Stomach (tissue), 9 donors: ENCODE data around the gene SCARB1. TPM values are rescaled to one million over a fixed set of nuclear protein-coding genes. Genes with fewer than 3 reads are reported as not detected.
"Not testable (repeated sequence)": the region's sequence is repeated elsewhere in the genome, so short reads cannot be mapped to it uniquely, and the experiment has no call there.

ENCODE experiments used
- DNase-seq, 2 donors: peaks; one replicate each; pipeline versions ENCODE4 v3.0.0 to v3.0.0-alpha.2; 2013 to 2019
- H3K27ac ChIP-seq, 5 donors: fragments of 200-600 bp in 4 of 5; sonication (generic) in 4 of 5; one replicate each; pipeline ENCODE4 v1.5.1; 2013 to 2019; ENCODE audit warnings: mild to moderate bottlenecking in 1 of 5, moderate library complexity in 1 of 5
- H3K27me3 ChIP-seq, 3 donors: fragments of 200-600 bp; sonication (generic); one replicate each; pipeline ENCODE4 v1.5.1; 2017 to 2019; ENCODE audit warnings: mixed run types in 1 of 3
- H3K36me3 ChIP-seq, 4 donors: fragments of 200-600 bp; sonication (generic); 1 replicate in 3 of 4; 2 replicates in 1 of 4; pipeline ENCODE4 v1.5.1; 2016 to 2019
- H3K4me1 ChIP-seq, 4 donors: fragments of 200-600 bp; sonication (generic); one replicate each; pipeline ENCODE4 v1.5.1; 2016 to 2019
- H3K4me3 ChIP-seq, 4 donors: fragments of 200-600 bp; sonication (generic) in 3 of 4; one replicate each; pipeline ENCODE4 v1.5.1; 2016 to 2019; ENCODE audit warnings: mild to moderate bottlenecking in 1 of 4
- H3K9me3 ChIP-seq, 4 donors: fragments of 200-600 bp; sonication (generic); one replicate each; pipeline ENCODE4 v1.5.1; 2016 to 2019
- EP300 ChIP-seq: sonication (generic); formaldehyde crosslinking; IDR thresholded peaks from one replicate; pipeline ENCODE4 v1.6.1; 2017; ENCODE audit warnings: antibody characterized with exemption
- POLR2A ChIP-seq, 4 donors: fragments of 450-650 bp; IDR thresholded peaks; one replicate each; pipeline ENCODE4 v1.6.1; 2016; ENCODE audit warnings: antibody characterized with exemption in 4 of 4, control low read depth in 2 of 4, mild to moderate bottlenecking in 1 of 4, moderate library complexity in 1 of 4
- POLR2AphosphoS5 ChIP-seq, 3 donors: sonication (generic); formaldehyde crosslinking; IDR thresholded peaks; one replicate each; pipeline ENCODE4 v1.6.1; 2016; ENCODE audit warnings: antibody characterized with exemption in 3 of 3
- WGBS, 5 donors: extraction: QIAGEN DNeasy Blood & Tissue Kit in 3 of 5; methylation state at CpG; one replicate each; pipeline versions ENCODE4 v1.1.5 to v1.1.7; 2013 to 2018; 5-methylcytosine and 5-hydroxymethylcytosine counted together
- intact Hi-C: fragments of 100-400 bp; cut with DNase I; formaldehyde crosslinking; loops from one replicate; pipeline ENCODE4 v1.15.1; 2023; ENCODE audit warnings: low total_unique reads
- polyA plus RNA-seq, 3 donors: library from polyadenylated mRNA; stranded (reverse); fragments of 200-250 nt; gene quantifications; one replicate each; pipeline ENCODE4 v1.2.3, GENCODE V29; 2013
- total RNA-seq, 5 donors: library from RNA; depleted of rRNA; stranded (reverse); fragments of >200 nt; gene quantifications; one replicate each; pipeline versions ENCODE4 v1.1.0 to v1.2.3, GENCODE V29; 2014 to 2016
- TF ChIP-seq, protein P1 (sequence below), 7 experiments: fragments of 450-650 bp in 4 of 7; fragments of 200-600 bp in 3 of 7; sonication (generic) in 3 of 7; IDR thresholded peaks; one replicate each; pipeline ENCODE4 v1.5.1; 2016 to 2019; ENCODE audit warnings: antibody characterized with exemption in 7 of 7, control low read depth in 2 of 7, mild to moderate bottlenecking in 1 of 7
- donor health status: healthy with polysubstance abuse.
- donor health status: Bipolar disorder and iron deficiency.
- donor health status: healthy.

SCARB1 gene
- total and polyA plus RNA-seq, 8 donors = 2.9 to 63.7 (median 8.8) TPM

DNA sequence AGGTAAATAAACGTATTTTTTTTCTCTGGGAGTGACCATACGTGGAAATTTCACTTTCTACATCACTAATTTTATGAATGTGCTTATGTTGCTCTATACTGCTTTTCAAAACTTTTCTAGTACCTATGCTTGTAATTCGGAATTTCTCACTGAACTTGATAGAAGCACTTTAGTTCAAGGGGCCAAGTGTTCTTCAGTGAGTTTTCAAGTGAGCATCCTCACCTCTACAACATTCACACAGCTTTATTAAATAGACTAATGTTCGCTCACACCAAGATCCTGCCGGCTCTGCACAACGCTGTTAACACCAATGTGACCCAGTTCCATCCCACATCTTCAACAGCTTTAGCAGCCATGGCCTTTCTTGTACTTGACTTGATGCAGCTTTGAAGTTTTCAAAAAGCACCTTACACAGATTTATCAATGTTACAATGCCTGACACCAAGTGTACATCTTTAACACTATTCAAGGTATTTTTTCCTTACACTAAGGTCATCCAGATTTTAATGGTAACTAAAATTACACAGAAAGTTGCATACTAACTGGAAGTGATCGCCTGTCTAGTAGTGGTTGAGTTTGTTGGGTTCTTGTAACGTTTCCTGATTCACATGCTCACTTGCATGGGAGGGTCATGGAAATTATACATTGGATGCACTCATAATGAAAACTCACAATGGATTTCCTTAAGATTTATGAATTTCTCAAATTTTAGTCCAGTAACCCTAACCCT lies 46.3 kb upstream of the SCARB1 start:
- DNase-seq = no peak
- no peaks in the 10 kb centered on the region for H3K27me3 ChIP-seq
- peak overlapping the region; percentile 1 to 55 (median 30) for H3K4me3 ChIP-seq
- WGBS, 5 donors = 49 to 64% (median 51%) methylated on average over 8 of the region's 8 CpGs
- H3K36me3 ChIP-seq = peaks cover 17 to 35% (median 31%) of the 10 kb centered on the region in 4 donors
- peaks cover 27 to 59% (median 57%) of the 10 kb centered on the region in 4 donors for H3K4me1 ChIP-seq
- no peaks in the 10 kb centered on the region for H3K9me3 ChIP-seq
- TF ChIP-seq POLR2AphosphoS5 (IDR thresholded peaks at IDR 0.05) (peak in 2 of 3 donors; percentile 81 to 88), POLR2A (IDR thresholded peaks at IDR 0.05) (peak in 1 of 4 donors; percentile 70), EP300 (no peak)
- intact Hi-C loops = no loop called here
- H3K27ac ChIP-seq = peak overlapping the region in 4 of 5 donors; percentile 40 to 63 (median 50)

DNA sequence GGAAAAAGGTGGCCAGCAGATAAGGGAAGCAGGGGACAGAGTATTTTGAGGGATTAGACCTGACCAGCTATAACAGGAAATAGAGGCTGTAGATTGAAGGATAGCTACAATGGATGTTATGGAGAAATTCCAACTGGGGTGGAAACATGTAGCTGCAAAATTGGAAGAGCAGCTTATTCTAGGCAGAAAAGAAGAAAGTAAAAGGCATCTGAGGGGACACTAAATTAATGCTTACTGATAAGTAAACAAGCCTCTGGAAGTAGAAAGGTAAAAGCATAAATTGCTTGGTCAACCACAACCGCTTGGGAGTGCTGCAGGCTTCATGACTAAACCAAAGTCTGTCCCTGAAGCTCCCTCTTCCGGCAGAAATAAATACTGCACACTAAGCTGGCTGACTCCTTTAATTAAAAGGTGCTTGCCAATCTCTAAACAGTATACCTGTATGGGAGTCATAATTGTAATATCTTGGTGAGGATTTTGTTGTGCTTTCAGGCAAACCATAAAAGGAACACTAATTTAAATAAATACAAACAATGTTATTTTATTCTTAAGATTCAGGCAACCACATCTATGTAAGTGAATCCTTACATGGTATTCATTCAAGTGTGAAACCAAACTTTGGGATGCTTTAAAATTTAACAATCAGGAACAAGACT lies 43.1 kb upstream of the SCARB1 start:
- Histone ChIP-seq H3K9me3 (no peaks in the 10 kb centered on the region), H3K36me3 (peaks cover 12 to 14% (median 13%) of the 10 kb centered on the region in 4 donors), H3K27ac (peak overlapping the region in 2 of 5 donors; percentile 17 to 46), H3K27me3 (no peaks in the 10 kb centered on the region), H3K4me1 (peaks cover 33 to 60% (median 47%) of the 10 kb centered on the region in 4 donors), H3K4me3 (no peak overlapping the region)
- TF ChIP-seq, protein P1, sequence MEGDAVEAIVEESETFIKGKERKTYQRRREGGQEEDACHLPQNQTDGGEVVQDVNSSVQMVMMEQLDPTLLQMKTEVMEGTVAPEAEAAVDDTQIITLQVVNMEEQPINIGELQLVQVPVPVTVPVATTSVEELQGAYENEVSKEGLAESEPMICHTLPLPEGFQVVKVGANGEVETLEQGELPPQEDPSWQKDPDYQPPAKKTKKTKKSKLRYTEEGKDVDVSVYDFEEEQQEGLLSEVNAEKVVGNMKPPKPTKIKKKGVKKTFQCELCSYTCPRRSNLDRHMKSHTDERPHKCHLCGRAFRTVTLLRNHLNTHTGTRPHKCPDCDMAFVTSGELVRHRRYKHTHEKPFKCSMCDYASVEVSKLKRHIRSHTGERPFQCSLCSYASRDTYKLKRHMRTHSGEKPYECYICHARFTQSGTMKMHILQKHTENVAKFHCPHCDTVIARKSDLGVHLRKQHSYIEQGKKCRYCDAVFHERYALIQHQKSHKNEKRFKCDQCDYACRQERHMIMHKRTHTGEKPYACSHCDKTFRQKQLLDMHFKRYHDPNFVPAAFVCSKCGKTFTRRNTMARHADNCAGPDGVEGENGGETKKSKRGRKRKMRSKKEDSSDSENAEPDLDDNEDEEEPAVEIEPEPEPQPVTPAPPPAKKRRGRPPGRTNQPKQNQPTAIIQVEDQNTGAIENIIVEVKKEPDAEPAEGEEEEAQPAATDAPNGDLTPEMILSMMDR (IDR thresholded peaks at IDR 0.05) = peak in 5 of 7 experiments; percentile 93 to 99 (median 95)
- TF ChIP-seq POLR2A (IDR thresholded peaks at IDR 0.05) = no peak
- no peak for TF ChIP-seq EP300
- peak in 2 of 3 donors; percentile 24 to 83 for TF ChIP-seq POLR2AphosphoS5 (IDR thresholded peaks at IDR 0.05)
- WGBS, 5 donors = 0 to 5% (median 0%) methylated on average over 2 of the region's 2 CpGs
- DNase-seq = peak; percentile 94 to 97
- intact Hi-C loops = no loop called here

DNA sequence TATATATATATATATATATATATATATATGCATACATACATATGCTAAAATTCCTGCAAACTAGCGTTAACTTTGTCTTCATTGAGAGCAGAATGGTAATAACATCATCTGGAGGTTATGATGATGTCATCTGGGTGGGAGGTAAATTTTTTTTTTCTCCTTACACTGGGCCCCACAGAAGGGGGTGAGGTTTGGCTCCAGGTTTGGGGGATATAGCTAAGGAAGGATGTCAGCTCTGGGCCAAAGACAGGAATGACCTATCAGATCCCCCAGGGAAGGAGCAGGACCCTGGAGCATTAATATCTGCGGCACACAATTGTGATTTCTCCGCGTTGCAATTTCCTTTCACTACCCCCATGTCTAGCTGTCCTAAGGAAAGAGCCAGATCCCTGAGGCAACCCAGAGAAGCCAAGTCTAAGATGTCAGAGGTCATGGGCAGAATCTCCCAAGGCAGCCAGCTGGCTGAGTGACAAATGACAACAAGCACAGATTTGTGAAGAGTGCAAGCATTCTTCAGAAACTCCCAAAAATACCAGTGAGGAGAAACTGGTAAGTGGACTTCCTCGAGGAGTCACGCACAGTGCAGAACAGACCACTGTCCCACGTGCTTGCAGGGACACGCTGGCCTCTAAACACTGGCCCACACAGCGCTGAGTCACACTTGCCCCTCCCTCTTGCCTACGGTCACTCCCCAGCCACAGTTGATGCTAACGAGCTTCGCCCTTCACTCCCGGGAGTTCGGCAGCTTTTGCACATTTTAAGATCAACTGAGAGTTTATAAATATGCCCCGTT lies 40.8 kb upstream of the SCARB1 start:
- DNase-seq = peak; percentile 80 to 92
- H3K4me1 ChIP-seq = peaks cover 17 to 38% (median 27%) of the 10 kb centered on the region in 4 donors
- no peaks in the 10 kb centered on the region for H3K9me3 ChIP-seq
- no peaks in the 10 kb centered on the region for H3K36me3 ChIP-seq
- no peak overlapping the region for H3K4me3 ChIP-seq
- H3K27me3 ChIP-seq = no peaks in the 10 kb centered on the region
- TF ChIP-seq POLR2AphosphoS5 (IDR thresholded peaks at IDR 0.05) = peak; percentile 35 to 91 (median 59)
- peak; percentile 48 for TF ChIP-seq EP300
- TF ChIP-seq POLR2A (IDR thresholded peaks at IDR 0.05) = no peak
- 21 to 27% (median 23%) methylated on average over 15 of the region's 15 CpGs for WGBS, 5 donors
- H3K27ac ChIP-seq = peak overlapping the region; percentile 62 to 75 (median 68)
- intact Hi-C loops = no loop called here

DNA sequence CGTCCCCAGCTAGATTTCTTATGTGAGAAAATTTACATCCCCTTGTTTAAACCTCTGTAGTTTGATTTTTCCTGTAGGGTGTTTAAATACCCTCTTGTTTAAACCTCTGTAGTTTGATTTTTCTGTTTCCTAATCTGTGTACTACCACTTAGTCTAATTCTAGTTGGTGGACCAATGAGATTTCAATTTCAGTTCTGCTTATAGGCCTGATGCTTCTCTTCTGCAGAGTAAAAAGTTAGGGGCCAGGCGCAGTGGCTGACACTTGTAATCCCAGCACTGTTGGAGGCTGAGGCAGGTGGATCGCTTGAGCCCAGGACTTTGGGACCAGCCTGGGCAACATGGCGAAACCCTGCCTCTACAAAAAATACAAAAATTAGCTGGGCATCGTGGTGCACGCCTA lies 39.3 kb upstream of the SCARB1 start:
- no peak for TF ChIP-seq POLR2A (IDR thresholded peaks at IDR 0.05)
- TF ChIP-seq, protein P1 (IDR thresholded peaks at IDR 0.05) = no peak
- TF ChIP-seq POLR2AphosphoS5 (IDR thresholded peaks at IDR 0.05) = no peak
- TF ChIP-seq EP300 = no peak

DNA sequence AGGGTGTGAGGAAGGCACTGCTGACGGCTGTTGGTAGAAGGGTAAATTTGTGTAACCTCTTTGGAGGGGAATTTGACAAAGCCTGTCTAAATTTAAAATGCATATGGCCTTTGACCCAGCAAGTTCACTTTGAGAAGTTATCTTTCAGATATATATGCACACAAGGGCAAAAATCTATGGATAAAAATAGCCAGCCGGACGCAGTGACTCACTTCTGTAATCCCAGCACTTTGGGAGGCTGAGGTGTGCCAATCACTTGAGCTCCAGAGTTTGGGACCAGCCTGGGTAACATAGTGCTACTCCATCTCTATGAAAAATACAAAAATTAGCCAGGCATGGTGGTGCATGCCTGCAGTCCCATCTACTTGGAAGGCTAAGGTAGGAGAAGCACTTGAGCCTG lies 37.3 kb upstream of the SCARB1 start:
- intact Hi-C loops = no loop called here
- H3K36me3 ChIP-seq = no peaks in the 10 kb centered on the region
- H3K9me3 ChIP-seq = no peaks in the 10 kb centered on the region
- no peak for DNase-seq
- WGBS, 5 donors = 25 to 54% (median 31%) methylated on average over 3 of the region's 3 CpGs
- no peak overlapping the region for H3K27ac ChIP-seq
- H3K27me3 ChIP-seq = no peaks in the 10 kb centered on the region
- peaks cover 23 to 35% (median 26%) of the 10 kb centered on the region in 4 donors for H3K4me1 ChIP-seq
- no peak overlapping the region for H3K4me3 ChIP-seq
- no peak for TF ChIP-seq POLR2A (IDR thresholded peaks at IDR 0.05)
- TF ChIP-seq, protein P1 (IDR thresholded peaks at IDR 0.05) = no peak
- no peak for TF ChIP-seq POLR2AphosphoS5 (IDR thresholded peaks at IDR 0.05)
- no peak for TF ChIP-seq EP300

More for the DNA sequence above, 39.3 kb upstream of the SCARB1 start:
- Histone ChIP-seq H3K27ac (no peak overlapping the region), H3K36me3 (no peaks in the 10 kb centered on the region), H3K27me3 (no peaks in the 10 kb centered on the region), H3K4me1 (peaks cover 23 to 44% (median 33%) of the 10 kb centered on the region in 4 donors), H3K9me3 (no peaks in the 10 kb centered on the region), H3K4me3 (no peak overlapping the region)
- WGBS, 5 donors = 91 to 97% (median 95%) methylated on average over 6 of the region's 6 CpGs
- intact Hi-C loops = no loop called here
- no peak for DNase-seq

DNA sequence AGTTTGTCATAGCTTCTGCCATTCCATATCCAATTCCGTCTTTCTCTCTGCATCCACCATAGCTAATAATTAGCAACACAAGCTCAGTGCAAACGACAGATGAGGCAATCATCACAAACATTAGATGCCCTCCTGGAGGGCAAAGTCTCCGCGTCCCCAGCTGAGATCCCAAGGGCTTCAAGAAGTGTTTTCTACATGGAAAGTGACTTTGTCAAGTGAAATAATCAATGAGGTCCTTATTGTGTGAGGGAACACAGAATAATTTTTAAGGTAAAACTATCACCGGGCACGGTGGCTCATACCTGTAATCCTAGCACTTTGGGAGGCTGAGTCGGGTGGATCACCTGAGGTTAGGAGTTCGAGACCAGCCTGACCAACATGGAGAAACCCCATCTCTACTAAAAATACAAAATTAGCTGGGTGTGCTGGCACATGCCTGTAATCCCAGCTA lies 36.7 kb upstream of the SCARB1 start:
- H3K4me3 ChIP-seq, H3K27ac ChIP-seq, intact Hi-C loops, H3K27me3 ChIP-seq, H3K9me3 ChIP-seq, H3K36me3 ChIP-seq, DNase-seq: not testable (repeated sequence)
- H3K4me1 ChIP-seq = peaks cover 23 to 30% (median 25%) of the 10 kb centered on the region in 4 donors
- 74 to 92% (median 82%) methylated on average over 8 of the region's 8 CpGs for WGBS, 5 donors
